GM12878 (cell line): ENCODE measurements around the gene PRR14L. TPM values are rescaled to one million over a fixed set of nuclear protein-coding genes. Genes with fewer than 3 reads are reported as not detected.

Experiments
- ATAC-seq: fragments of 200-7000 bp; cut with Tn5 transposase; 3 replicates; pipeline ENCODE4 v1.9.1; 2020; ENCODE audit warnings: mild to moderate bottlenecking, moderate library complexity
- BruUV-seq: library from RNA; stranded (reverse); fragments of 400-500 nt; replicated peaks from 2 replicates; lab custom pipeline; 2021; lab: Mats Ljungman, UMichigan
- CTCF ChIA-PET: fragments of 300-600 bp; sonication (Branson Sonifier 250); formaldehyde crosslinking; extraction: SDS; loops from one replicate; lab custom pipeline; 2021; ENCODE audit warnings: inconsistent platforms; lab: Yijun Ruan, JAX
- POLR2A ChIA-PET: fragments of 350-600 bp; formaldehyde crosslinking; extraction: SDS; loops from one replicate; lab custom pipeline; 2021; ENCODE audit warnings: inconsistent platforms; lab: Charles Lee
- RAD21 ChIA-PET: fragments of 300-600 bp; sonication (Branson Sonifier 250); formaldehyde crosslinking; loops from one replicate; lab custom pipeline; 2023; ENCODE audit warnings: antibody characterized with exemption; ENCODE audit not compliant: unreplicated experiment; lab: Charles Lee
- SMC1A ChIA-PET: fragments of 300-600 bp; sonication (Branson Sonifier 250); formaldehyde crosslinking; loops from one replicate; lab custom pipeline; 2023; ENCODE audit not compliant: unreplicated experiment, uncharacterized antibody; lab: Charles Lee
- DNase-seq: peaks from one replicate; pipeline ENCODE4 v3.0.0-alpha.2; 2011; ENCODE audit warnings: low read depth, low spot score
- FAIRE-seq: peaks from 3 replicates; lab custom pipeline; 2011; peaks lifted over from hg19 to GRCh38; lab: Jason Lieb, UNC
- H2AFZ ChIP-seq: 2 replicates; pipeline ENCODE4 v1.6.0; 2011; ENCODE audit warnings: low read depth, low read length, control low read depth; ENCODE audit not compliant: control insufficient read depth
- H3K27ac ChIP-seq: 2 replicates; pipeline ENCODE4 v1.5.1; 2011; ENCODE audit warnings: control low read depth; ENCODE audit not compliant: control insufficient read depth, insufficient read depth
- H3K27me3 ChIP-seq, 2 experiments: replicated peaks in 1 of 2; 2 replicates each; pipeline versions ENCODE4 v1.6.0 to v1.6.1; 2011; ENCODE audit warnings: low read length in 1 of 2; ENCODE audit not compliant: control insufficient read depth in 2 of 2, insufficient read depth in 2 of 2
- H3K36me3 ChIP-seq, 2 experiments: 2 replicates each; pipeline ENCODE4 v1.5.1; 2011; ENCODE audit warnings: low read length in 1 of 2; ENCODE audit not compliant: control insufficient read depth in 2 of 2, insufficient read depth in 2 of 2
- H3K4me1 ChIP-seq: 2 replicates; pipeline ENCODE4 v1.6.1; 2011; ENCODE audit warnings: mild to moderate bottlenecking, low read length, moderate library complexity, mixed read lengths; ENCODE audit not compliant: control insufficient read depth, insufficient read depth
- H3K4me2 ChIP-seq: 2 replicates; pipeline ENCODE4 v1.6.0; 2011; ENCODE audit warnings: control low read depth; ENCODE audit not compliant: control insufficient read depth, insufficient read depth
- H3K4me3 ChIP-seq: fragments of 200-600 bp; sonication (generic); 2 replicates; pipeline ENCODE4 v1.5.1; 2016
- H3K79me2 ChIP-seq: 2 replicates; pipeline ENCODE4 v1.6.0; 2011; ENCODE audit warnings: low read length; ENCODE audit not compliant: control insufficient read depth, insufficient read depth
- H3K9ac ChIP-seq: 2 replicates; pipeline ENCODE4 v1.8.0; 2011; ENCODE audit warnings: low read length, control low read depth, mixed read lengths; ENCODE audit not compliant: control insufficient read depth, insufficient read depth
- H3K9me3 ChIP-seq: replicated peaks from 3 replicates; pipeline ENCODE4 v1.5.1; 2011; ENCODE audit warnings: mild to moderate bottlenecking, low read length; ENCODE audit not compliant: control insufficient read depth, insufficient read depth
- H4K20me1 ChIP-seq: 2 replicates; pipeline ENCODE4 v1.6.0; 2011; ENCODE audit not compliant: control insufficient read depth, insufficient read depth
- ATF3 ChIP-seq: IDR thresholded peaks from 2 replicates; pipeline ENCODE4 v1.6.1; 2011; ENCODE audit warnings: low read depth, mild to moderate bottlenecking, low read length, moderate library complexity, borderline replicate concordance; ENCODE audit errors: extremely low read depth
- EGR1 ChIP-seq, 2 experiments: IDR thresholded peaks; 1 replicate in 1 of 2; 2 replicates in 1 of 2; pipeline ENCODE4 v1.6.1; 2011 to 2012; ENCODE audit warnings: low read depth in 2 of 2, low read length in 2 of 2, borderline replicate concordance in 1 of 2, mild to moderate bottlenecking in 1 of 2, moderate library complexity in 1 of 2
- RAD51 ChIP-seq: fragments of 450-650 bp; IDR thresholded peaks from 2 replicates; pipeline ENCODE4 v1.6.1; 2016; ENCODE audit warnings: moderate library complexity, mild to moderate bottlenecking, inconsistent platforms
- SREBF2 ChIP-seq: IDR thresholded peaks from 2 replicates; pipeline ENCODE4 v1.6.1; 2012; ENCODE audit warnings: mild to moderate bottlenecking, low read length
- WRNIP1 ChIP-seq: IDR thresholded peaks from 2 replicates; pipeline ENCODE4 v1.6.1; 2011; ENCODE audit warnings: low read depth, low read length, improper control_type of control experiment, borderline replicate concordance
- ZNF217 ChIP-seq: fragments of 450-650 bp; IDR thresholded peaks from 2 replicates; pipeline ENCODE4 v1.6.1; 2017; ENCODE audit warnings: antibody characterized with exemption, mild to moderate bottlenecking
- WGBS: methylation state at CpG from one replicate; pipeline ENCODE4 v1.1.6; 2016; ENCODE audit warnings: low lambda C conversion rate; ENCODE audit not compliant: insufficient replicate concordance, insufficient coverage; ENCODE audit errors: missing lambda C conversion rate; 5-methylcytosine and 5-hydroxymethylcytosine counted together
- in situ Hi-C: fragments of 300-500 bp; cut with MboI; formaldehyde crosslinking; loops from 9 replicates; pipeline ENCODE4 v1.14.3; 2018; ENCODE audit warnings: mixed read lengths
- intact Hi-C: fragments of 100-400 bp; cut with micrococcal nuclease; formaldehyde crosslinking; loops from one replicate; pipeline ENCODE4 v1.14.2; 2022; ENCODE audit not compliant: unreplicated experiment
- polyA plus RNA-seq, 11 experiments: library from polyadenylated mRNA; depleted of rRNA in 4 of 11; unstranded in 6 of 11; stranded (reverse) in 5 of 11; fragments of >200 nt; fragmentation: Nextera tagmentation in 4 of 11; fragmentation: Illumina TruSeq in 1 of 11; extraction: Ambion mirVana in 4 of 11; extraction: Trizol in 1 of 11; gene quantifications; 1 replicate in 1 of 11; 2 replicates in 10 of 11; pipeline versions ENCODE4 v1.2.1 to v1.2.3, GENCODE V29; 2011 to 2016; ENCODE audit warnings: inconsistent platforms in 2 of 11, missing spikeins in 2 of 11, low read depth in 1 of 11
- total RNA-seq, 4 experiments: library from RNA; depleted of rRNA in 3 of 4; stranded (reverse); fragments of >200 nt in 3 of 4; fragmentation: Illumina TruSeq in 1 of 4; extraction: Trizol in 1 of 4; gene quantifications; 2 replicates each; pipeline versions ENCODE4 v1.2.1 to v1.2.3, GENCODE V29; 2013 to 2021

The PRR14L gene
- total and polyA plus RNA-seq, 10 of the 15 experiments (the other 5 are each of a cell fraction or from before 2014, with no cell fraction given), result 4.2 to 49.0 (median 21.4) TPM

GRCh38 chr22:31691408-31691807, 58.5 kb downstream of the PRR14L start:
- FAIRE-seq (no peak), ATAC-seq (no peak), DNase-seq (no peak)
- H3K27me3 ChIP-seq, result no peaks in the 10 kb centered on the region
- in situ Hi-C loops, result no loop called here
- 85% methylated on average over 3 of the region's 3 CpGs for WGBS
- H4K20me1 ChIP-seq, result no peaks in the 10 kb centered on the region
- ChIA-PET SMC1A (no interaction called here), RAD21 (no interaction called here), POLR2A (interaction anchor here (0.7 kb wide), 1 partner anchor 209 kb away, joined by 4 read pairs; no protein-coding TSS in a partner anchor), CTCF (interaction anchor here (1.2 to 1.3 kb wide), 2 partner anchors 10 to 26 kb away, joined by 4 read pairs; no protein-coding TSS in a partner anchor)
- no peaks in the 10 kb centered on the region for H3K9me3 ChIP-seq
- BruUV-seq, result no TSS peak
- H3K27ac ChIP-seq, result no peak overlapping the region
- peaks cover 7% of the 10 kb centered on the region for H3K4me1 ChIP-seq
- TF ChIP-seq WRNIP1 (no peak), EGR1 (IDR thresholded peaks at IDR 0.05; ENCODE audit: borderline replicate concordance in 1 of 2, low read depth in 2 of 2, low read length in 2 of 2) (no peak), ATF3 (no peak), RAD51 (no peak), ZNF217 (no peak), SREBF2 (no peak)
- no peaks in the 10 kb centered on the region for H3K79me2 ChIP-seq
- no peak overlapping the region for H3K4me2 ChIP-seq
- intact Hi-C loops, result no loop called here
- no peak overlapping the region for H3K9ac ChIP-seq
- no peak overlapping the region for H2AFZ ChIP-seq
- no peak overlapping the region for H3K4me3 ChIP-seq
- peaks cover 5 to 22% of the 10 kb centered on the region in 2 experiments; a peak in 3 of 4 replicates for H3K36me3 ChIP-seq
